HepG2 (cell line): ENCODE data around the gene HDAC10. TPM values are rescaled to one million over a fixed set of nuclear protein-coding genes. Genes with fewer than 3 reads are reported as not detected.
A peak's percentile ranks its signal among the peaks of the same experiment; 100 is the strongest.

Source experiments
- ATAC-seq: fragments of 200-7000 bp; cut with Tn5 transposase; 3 replicates; pipeline ENCODE4 v1.9.1; 2020; ENCODE audit warnings: mild to moderate bottlenecking, moderate library complexity
- BruUV-seq: library from RNA; stranded (reverse); fragments of 400-500 nt; replicated peaks from 2 replicates; lab custom pipeline; 2021; lab: Mats Ljungman, UMichigan
- CTCF ChIA-PET: fragments of 300-600 bp; formaldehyde crosslinking; extraction: SDS; loops from one replicate; lab custom pipeline; 2021; ENCODE audit warnings: low total read pairs, inconsistent platforms, low intra/inter-chr PET ratio; lab: Yijun Ruan, JAX
- POLR2A ChIA-PET: fragments of 350-600 bp; sonication (Branson Sonifier 250); formaldehyde crosslinking; loops from one replicate; lab custom pipeline; 2020; ENCODE audit warnings: antibody characterized with exemption, inconsistent platforms; lab: Yijun Ruan, JAX
- DNase-seq: peaks from one replicate; pipeline ENCODE4 v3.0.0-alpha.2; 2015; ENCODE audit warnings: low spot score
- FAIRE-seq: peaks from 3 replicates; lab custom pipeline; 2011; peaks lifted over from hg19 to GRCh38; lab: Jason Lieb, UNC
- H2AFZ ChIP-seq: one replicate; pipeline ENCODE4 v1.6.1; 2011; ENCODE audit warnings: low read length, inconsistent platforms
- H3K27ac ChIP-seq: fragments of 300-600 bp; 3 replicates; pipeline ENCODE4 v1.8.0; 2011; ENCODE audit warnings: mixed run types, mild to moderate bottlenecking, mixed read lengths, low read length, inconsistent platforms; ENCODE audit not compliant: insufficient read depth; ENCODE audit errors: extremely low read length
- H3K27me3 ChIP-seq, 2 experiments: fragments of 200-600 bp in 1 of 2; 2 replicates in 1 of 2; 3 replicates in 1 of 2; pipeline versions ENCODE4 v1.6.0 to v1.8.0; 2011; ENCODE audit warnings: low read length in 2 of 2, mild to moderate bottlenecking in 2 of 2, moderate library complexity in 2 of 2, inconsistent platforms in 1 of 2; ENCODE audit not compliant: insufficient read depth in 2 of 2, control insufficient read depth in 1 of 2
- H3K36me3 ChIP-seq, 2 experiments: fragments of 200-600 bp in 1 of 2; replicated peaks in 1 of 2; 2 replicates in 1 of 2; 3 replicates in 1 of 2; pipeline versions ENCODE4 v1.5.1 to v1.8.0; 2011; ENCODE audit warnings: low read length in 2 of 2, inconsistent platforms in 1 of 2; ENCODE audit not compliant: insufficient read depth in 2 of 2, control insufficient read depth in 1 of 2
- H3K4me1 ChIP-seq: 2 replicates; pipeline ENCODE4 v1.5.1; 2012; ENCODE audit warnings: low read length, inconsistent platforms; ENCODE audit not compliant: insufficient read depth
- H3K4me2 ChIP-seq: 2 replicates; pipeline ENCODE4 v1.6.0; 2011; ENCODE audit warnings: low read depth, low read length, inconsistent platforms
- H3K4me3 ChIP-seq, 3 experiments: fragments of 200-600 bp in 1 of 3; sonication (generic), shearing (Covaris generic) in 1 of 3; replicated peaks in 1 of 3; 2 replicates each; pipeline ENCODE4 v1.5.1; 2011 to 2016; ENCODE audit warnings: low read length in 3 of 3, inconsistent platforms in 2 of 3, low read depth in 2 of 3, mild to moderate bottlenecking in 2 of 3, control low read depth in 1 of 3, mixed read lengths in 1 of 3; ENCODE audit not compliant: insufficient read depth in 1 of 3
- H3K79me2 ChIP-seq: one replicate; pipeline ENCODE4 v1.6.1; 2011; ENCODE audit warnings: low read length, inconsistent platforms; ENCODE audit not compliant: insufficient read depth
- H3K9ac ChIP-seq: 2 replicates; pipeline ENCODE4 v1.6.0; 2011; ENCODE audit warnings: mild to moderate bottlenecking, low read depth, low read length, inconsistent platforms; ENCODE audit not compliant: insufficient read depth
- H3K9me3 ChIP-seq: 2 replicates; pipeline ENCODE4 v1.5.1; 2012; ENCODE audit warnings: mild to moderate bottlenecking, low read length
- H4K20me1 ChIP-seq: 2 replicates; pipeline ENCODE4 v1.6.0; 2011; ENCODE audit warnings: inconsistent platforms, mild to moderate bottlenecking, low read length, moderate library complexity; ENCODE audit not compliant: insufficient read depth
- AGO2 ChIP-seq: fragments of 200-400 bp; formaldehyde crosslinking; optimal IDR thresholded peaks from 2 replicates; pipeline ENCODE3; 2017; ENCODE audit warnings: mild to moderate bottlenecking, low read depth, low read length, moderate library complexity
- HIVEP1 ChIP-seq: sonication (generic); formaldehyde crosslinking; IDR thresholded peaks from 2 replicates; pipeline ENCODE4 v1.4.0; 2020; ENCODE audit warnings: mild to moderate bottlenecking, missing genetic modification reagents
- MLLT10 ChIP-seq: sonication (generic); formaldehyde crosslinking; IDR thresholded peaks from 2 replicates; pipeline ENCODE4 v1.4.0; 2020; ENCODE audit warnings: missing genetic modification reagents
- POLR2G ChIP-seq: fragments of 200-400 bp; formaldehyde crosslinking; IDR thresholded peaks from 2 replicates; pipeline ENCODE4 v1.6.1; 2018; ENCODE audit warnings: mild to moderate bottlenecking, low read depth, low read length, moderate library complexity
- RBFOX2 ChIP-seq: fragments of 200-400 bp; formaldehyde crosslinking; IDR thresholded peaks from 2 replicates; pipeline ENCODE4 v1.6.1; 2017; ENCODE audit warnings: low read depth, mild to moderate bottlenecking, low read length
- RBM22 ChIP-seq: fragments of 200-400 bp; formaldehyde crosslinking; optimal IDR thresholded peaks from 2 replicates; pipeline ENCODE3; 2017; ENCODE audit warnings: mild to moderate bottlenecking, low read length, moderate library complexity
- REXO4 ChIP-seq: sonication (generic); formaldehyde crosslinking; IDR thresholded peaks from 2 replicates; pipeline ENCODE4 v1.8.0; 2022; ENCODE audit warnings: missing genetic modification reagents, mild to moderate bottlenecking, borderline replicate concordance
- ZNF589 ChIP-seq: sonication (generic); formaldehyde crosslinking; conservative IDR thresholded peaks from 2 replicates; pipeline ENCODE4 v1.8.0; 2022; ENCODE audit warnings: mild to moderate bottlenecking, moderate library complexity, missing genetic modification reagents
- ZNF768 ChIP-seq: sonication (generic); formaldehyde crosslinking; IDR thresholded peaks from 2 replicates; pipeline ENCODE4 v1.4.0; 2020; ENCODE audit warnings: missing genetic modification reagents
- ZNF83 ChIP-seq: sonication (generic); formaldehyde crosslinking; IDR thresholded peaks from 2 replicates; pipeline ENCODE4 v1.4.0; 2020; ENCODE audit warnings: missing genetic modification reagents, mild to moderate bottlenecking, borderline replicate concordance
- WGBS: methylation state at CpG from one replicate; pipeline ENCODE4 v1.1.6; 2017; ENCODE audit warnings: low lambda C conversion rate; 5-methylcytosine and 5-hydroxymethylcytosine counted together
- in situ Hi-C: cut with HindIII; loops from 2 replicates; pipeline ENCODE4 v1.10.0; 2017; ENCODE audit warnings: low pct_unique_long_range_greater_than_20kb; ENCODE audit not compliant: extremely low pct_ligation_motif_present
- intact Hi-C: fragments of 100-400 bp; cut with micrococcal nuclease; formaldehyde crosslinking; loops from one replicate; pipeline ENCODE4 v1.10.0; 2022; ENCODE audit not compliant: unreplicated experiment
- polyA plus RNA-seq, 8 experiments: library from polyadenylated mRNA; depleted of rRNA in 3 of 8; stranded (reverse) in 7 of 8; unstranded in 1 of 8; fragments of >200 nt; fragmentation: Illumina TruSeq in 4 of 8; extraction: Trizol in 4 of 8; gene quantifications; 2 replicates each; pipeline versions ENCODE4 v1.2.1 to v1.2.3, GENCODE V29; 2011 to 2016; ENCODE audit warnings: low read depth in 4 of 8, missing spikeins in 1 of 8, mixed read lengths in 1 of 8; ENCODE audit not compliant: insufficient read depth in 1 of 8
- total RNA-seq, 5 experiments: library from RNA; depleted of rRNA; stranded (reverse); fragments of >200 nt; fragmentation: Illumina TruSeq; extraction: Trizol; gene quantifications; 2 replicates each; pipeline ENCODE4 v1.2.3, GENCODE V29; 2016; ENCODE audit warnings: low read depth in 1 of 5
- TF ChIP-seq, protein P1 (sequence below): sonication (generic); formaldehyde crosslinking; IDR thresholded peaks from 2 replicates; pipeline ENCODE4 v1.5.0; 2020; ENCODE audit warnings: missing genetic modification reagents

Gene HDAC10
- total and polyA plus RNA-seq, 2 of the 13 experiments (the other 11 are each of a cell fraction or from before 2014, with no cell fraction given) = 13.9 to 14.9 TPM

DNA sequence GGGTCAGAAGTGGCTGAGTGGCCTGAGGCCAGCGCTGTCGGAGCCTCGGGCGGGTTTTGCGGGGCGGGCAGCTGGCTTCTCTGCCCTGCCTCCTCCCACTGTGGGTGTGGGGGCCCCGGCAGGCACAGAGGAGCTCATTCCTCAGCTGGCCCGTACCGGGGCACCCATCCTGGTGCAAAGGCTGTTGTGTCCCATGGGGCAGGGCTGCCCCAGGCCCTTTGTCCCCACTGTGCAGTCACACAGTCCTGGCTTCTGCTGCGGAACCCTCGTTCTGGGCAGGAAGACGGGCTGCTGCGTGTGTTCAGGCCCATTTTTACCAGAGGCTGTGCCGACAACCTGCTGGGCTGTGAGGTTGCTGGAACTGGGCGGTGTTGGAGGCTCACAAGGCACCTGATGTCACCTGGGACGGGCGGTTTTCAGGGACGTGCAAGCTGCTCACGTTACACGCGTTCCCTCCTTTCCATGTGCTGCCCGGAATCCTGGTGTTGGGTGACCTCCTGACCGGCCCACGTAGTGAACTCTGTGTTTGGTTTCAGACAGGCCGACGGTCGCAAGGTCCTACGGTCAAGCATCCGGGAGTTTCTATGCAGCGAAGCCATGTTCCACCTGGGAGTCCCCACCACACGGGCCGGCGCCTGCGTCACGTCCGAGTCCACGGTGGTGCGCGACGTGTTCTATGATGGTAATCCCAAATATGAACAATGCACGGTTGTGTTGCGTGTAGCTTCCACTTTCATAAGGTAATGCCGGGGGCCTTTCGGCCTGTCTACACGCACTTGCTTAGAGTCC, 45.1 kb downstream of the HDAC10 start:
- BruUV-seq = no TSS peak
- no peak for FAIRE-seq
- POLR2A ChIA-PET = interaction anchor here (0.7 to 1.2 kb wide), 2 partner anchors 22 to 61 kb away, joined by 3 read pairs; no protein-coding TSS in a partner anchor
- intact Hi-C loops = no loop called here
- Histone ChIP-seq H3K4me1 (peaks cover 36% of the 10 kb centered on the region), H3K36me3 (peaks cover 4 to 26% of the 10 kb centered on the region in 2 experiments; a peak in 4 of 5 replicates), H2AFZ (no peak overlapping the region), H3K27me3 (no peaks in the 10 kb centered on the region), H3K79me2 (peaks cover 14% of the 10 kb centered on the region)
- 97% methylated on average over 27 of the region's 45 CpGs for WGBS
- no peak for TF ChIP-seq REXO4 (CRISPR knock-in tag)
- no peak for TF ChIP-seq ZNF83 (CRISPR knock-in tag)
- no peak for TF ChIP-seq MLLT10 (CRISPR knock-in tag)
- TF ChIP-seq AGO2 = peak; percentile 97
- TF ChIP-seq RBM22 = peak; percentile 57
- peak; percentile 19; the same call in 1 of the 2 replicates for TF ChIP-seq POLR2G
- TF ChIP-seq HIVEP1 (CRISPR knock-in tag) = 0 out of 2 replicates have a peak, but pooled peaks have one; percentile 13
- no peak for TF ChIP-seq ZNF589 (CRISPR knock-in tag)
- TF ChIP-seq, protein P1, sequence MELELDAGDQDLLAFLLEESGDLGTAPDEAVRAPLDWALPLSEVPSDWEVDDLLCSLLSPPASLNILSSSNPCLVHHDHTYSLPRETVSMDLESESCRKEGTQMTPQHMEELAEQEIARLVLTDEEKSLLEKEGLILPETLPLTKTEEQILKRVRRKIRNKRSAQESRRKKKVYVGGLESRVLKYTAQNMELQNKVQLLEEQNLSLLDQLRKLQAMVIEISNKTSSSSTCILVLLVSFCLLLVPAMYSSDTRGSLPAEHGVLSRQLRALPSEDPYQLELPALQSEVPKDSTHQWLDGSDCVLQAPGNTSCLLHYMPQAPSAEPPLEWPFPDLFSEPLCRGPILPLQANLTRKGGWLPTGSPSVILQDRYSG (CRISPR knock-in tag) = no peak
- peak; percentile 20; the same call in 1 of the 2 replicates for TF ChIP-seq ZNF768 (CRISPR knock-in tag)
- peak; percentile 69 for TF ChIP-seq RBFOX2
- TF ChIP-seq, all 625 proteins: peak for 6
- DNase-seq (no peak), ATAC-seq (no peak)
- Histone ChIP-seq H3K27ac (no peak overlapping the region), H4K20me1 (peaks cover 11% of the 10 kb centered on the region), H3K4me2 (no peak overlapping the region), H3K9me3 (no peaks in the 10 kb centered on the region), H3K4me3 (no peak overlapping the region), H3K9ac (no peak overlapping the region)
- in situ Hi-C loops = loop anchor here (5.0 kb wide), 1 partner anchor 59 kb away; no protein-coding TSS in a partner anchor
- CTCF ChIA-PET = no interaction called here
